Measurements from ENCODE around the gene SMIM30. TPM values are rescaled to one million over a fixed set of nuclear protein-coding genes. Genes with fewer than 3 reads are reported as not detected.

SMIM30 gene
- total and polyA plus RNA-seq, 2 of the 8 experiments (the other 6 are each of a cell fraction or from before 2014, with no cell fraction given) = 35.2 to 49.7 TPM

DNA sequence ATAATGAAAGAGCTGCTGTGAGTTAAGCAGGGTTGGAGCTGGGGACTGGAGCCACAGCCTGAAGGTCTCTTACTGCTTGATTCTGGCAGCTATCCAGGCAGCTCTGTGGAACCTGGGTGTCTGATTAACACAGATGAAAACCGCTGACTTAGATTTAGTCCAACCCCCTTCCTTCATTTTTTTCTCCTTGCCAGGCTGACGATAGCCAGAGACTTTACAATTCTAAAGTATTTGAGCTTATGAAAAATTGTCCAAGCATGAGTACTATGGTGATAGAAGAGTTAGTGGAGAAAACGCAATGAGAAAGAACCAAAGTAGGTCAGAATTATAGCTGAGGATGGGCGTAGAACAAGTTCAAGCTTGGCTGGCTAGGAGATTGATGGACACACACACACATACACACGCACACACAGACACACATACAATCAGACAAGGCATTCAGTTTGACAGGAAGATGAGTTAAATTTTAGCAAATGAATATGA, 18.2 kb downstream of the SMIM30 start (continued):
- no peak for TF ChIP-seq HDAC2 (IDR thresholded peaks at IDR 0.05; ENCODE audit: borderline replicate concordance in 1 of 2, low read depth in 2 of 2, low read length in 2 of 2)
- TF ChIP-seq POU5F1 (IDR thresholded peaks at IDR 0.05; ENCODE audit: low read depth, low read length) = no peak
- TF ChIP-seq TAF7 (optimal IDR thresholded peaks at IDR 0.05; ENCODE audit: borderline replicate concordance, low read depth, low read length) = no peak

Data from H1 (cell line).